Measurements from ENCODE around the gene CLK3.

GRCh38 chr15:74613953-74614743 is 1.5 kb upstream of the CLK3 start:
- TF ChIP-seq CTCF (IDR thresholded peaks at IDR 0.05) (no peak), POLR2AphosphoS5 (IDR thresholded peaks at IDR 0.05; ENCODE audit: insufficient read depth in 1 of 2, low read depth in 1 of 2) (no peak), POLR2A (IDR thresholded peaks at IDR 0.05) (no peak)

Measured in vagina (tissue), 2 donors.